H54 (cell line): ENCODE measurements around the gene CNDP1.
"Not testable (repeated sequence)": the region's sequence is repeated elsewhere in the genome, so short reads cannot be mapped to it uniquely, and the experiment has no call there.

Experiments
- DNase-seq: peaks from one replicate; pipeline ENCODE4 v3.0.0; 2011; ENCODE audit warnings: low spot score, mixed read lengths; ENCODE audit not compliant: insufficient read length
- FAIRE-seq: peaks from 3 replicates; lab custom pipeline; 2011; peaks lifted over from hg19 to GRCh38; lab: Jason Lieb, UNC
- POLR2A ChIP-seq: IDR thresholded peaks from 2 replicates; pipeline ENCODE4 v1.6.1; 2011; ENCODE audit warnings: low read depth, mild to moderate bottlenecking, low read length

CNDP1 gene

GRCh38 chr18:74498712-74499627 lies 35.3 kb upstream of the CNDP1 start:
- FAIRE-seq (no peak), DNase-seq (no peak)
- no peak for TF ChIP-seq POLR2A

GRCh38 chr18:74499633-74500032 lies 34.7 kb upstream of the CNDP1 start:
- no peak for TF ChIP-seq POLR2A
- FAIRE-seq = no peak
- no peak for DNase-seq

- FAIRE-seq = no peak
- DNase-seq = no peak
- TF ChIP-seq POLR2A = no peak
These were observed 33.9 kb upstream of the CNDP1 start for GRCh38 chr18:74500372-74500771.

GRCh38 chr18:74500774-74501173 lies 33.5 kb upstream of the CNDP1 start:
- DNase-seq, FAIRE-seq: not testable (repeated sequence)

GRCh38 chr18:74501386-74501785 lies 32.9 kb upstream of the CNDP1 start:
- TF ChIP-seq POLR2A = no peak
- no peak for DNase-seq
- FAIRE-seq = no peak

- FAIRE-seq (no peak), DNase-seq (no peak)
- TF ChIP-seq POLR2A = no peak
These were observed 31.2 kb upstream of the CNDP1 start for GRCh38 chr18:74503137-74503536.

- FAIRE-seq (no peak), DNase-seq (no peak)
- TF ChIP-seq POLR2A = no peak
These were observed 28.5 kb upstream of the CNDP1 start for GRCh38 chr18:74505776-74506175.

GRCh38 chr18:74506448-74507084 lies 27.7 kb upstream of the CNDP1 start:
- no peak for TF ChIP-seq POLR2A
- FAIRE-seq (no peak), DNase-seq (no peak)

GRCh38 chr18:74507097-74507881 lies 27.0 kb upstream of the CNDP1 start:
- no peak for FAIRE-seq
- DNase-seq = no peak

GRCh38 chr18:74507927-74508326 lies 26.4 kb upstream of the CNDP1 start:
- TF ChIP-seq POLR2A = no peak
- FAIRE-seq = no peak
- DNase-seq = no peak

More at GRCh38 chr18:74507097-74507881, 27.0 kb upstream of the CNDP1 start:
- TF ChIP-seq POLR2A = no peak

- FAIRE-seq (no peak), DNase-seq (no peak)
- no peak for TF ChIP-seq POLR2A
These were observed 25.9 kb upstream of the CNDP1 start for GRCh38 chr18:74508366-74508765.

GRCh38 chr18:74508821-74509225 lies 25.5 kb upstream of the CNDP1 start:
- FAIRE-seq = no peak
- no peak for DNase-seq
- TF ChIP-seq POLR2A = no peak

GRCh38 chr18:74509856-74510769 lies 24.2 kb upstream of the CNDP1 start:
- DNase-seq = no peak
- no peak for TF ChIP-seq POLR2A
- FAIRE-seq = no peak
